ENCODE results near the gene PDE4D.

DNA sequence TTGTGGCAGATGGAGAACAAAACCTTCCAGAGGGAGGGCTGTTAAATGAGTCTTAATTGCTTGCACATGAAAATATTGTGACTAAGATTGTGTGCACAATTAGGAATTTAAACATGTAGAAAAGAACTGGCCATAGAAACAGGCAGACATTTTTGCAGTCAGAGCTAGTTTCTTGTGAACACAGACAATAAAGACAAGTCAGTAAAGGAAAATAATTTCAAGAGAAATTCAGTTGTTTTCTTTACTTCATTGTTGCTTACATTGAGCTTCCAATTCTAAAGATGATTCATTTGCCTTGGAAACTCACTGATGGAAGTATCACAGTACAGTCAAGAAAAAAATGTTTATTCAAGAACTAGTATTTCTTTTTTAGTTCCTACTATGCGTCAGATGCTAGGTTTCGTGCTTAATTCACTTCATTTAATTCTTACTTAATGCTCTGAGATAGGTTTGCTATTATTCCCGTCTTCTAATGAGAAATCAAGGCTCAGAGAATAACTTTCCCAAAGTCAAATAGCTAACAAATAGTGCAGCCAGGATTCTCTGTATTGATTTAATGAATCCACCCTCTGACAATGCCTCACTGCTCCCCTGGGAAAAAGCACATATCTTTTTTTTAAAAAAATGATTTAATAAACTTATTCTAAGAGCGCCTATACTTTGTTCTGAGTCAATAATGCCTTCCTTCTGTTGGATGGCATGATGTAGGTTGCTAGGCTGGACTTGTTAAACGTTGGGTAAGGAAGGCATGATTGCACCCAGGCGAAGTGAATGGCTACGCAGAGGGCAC is 729.3 kb downstream of the PDE4D start:
- TF ChIP-seq, protein P1, sequence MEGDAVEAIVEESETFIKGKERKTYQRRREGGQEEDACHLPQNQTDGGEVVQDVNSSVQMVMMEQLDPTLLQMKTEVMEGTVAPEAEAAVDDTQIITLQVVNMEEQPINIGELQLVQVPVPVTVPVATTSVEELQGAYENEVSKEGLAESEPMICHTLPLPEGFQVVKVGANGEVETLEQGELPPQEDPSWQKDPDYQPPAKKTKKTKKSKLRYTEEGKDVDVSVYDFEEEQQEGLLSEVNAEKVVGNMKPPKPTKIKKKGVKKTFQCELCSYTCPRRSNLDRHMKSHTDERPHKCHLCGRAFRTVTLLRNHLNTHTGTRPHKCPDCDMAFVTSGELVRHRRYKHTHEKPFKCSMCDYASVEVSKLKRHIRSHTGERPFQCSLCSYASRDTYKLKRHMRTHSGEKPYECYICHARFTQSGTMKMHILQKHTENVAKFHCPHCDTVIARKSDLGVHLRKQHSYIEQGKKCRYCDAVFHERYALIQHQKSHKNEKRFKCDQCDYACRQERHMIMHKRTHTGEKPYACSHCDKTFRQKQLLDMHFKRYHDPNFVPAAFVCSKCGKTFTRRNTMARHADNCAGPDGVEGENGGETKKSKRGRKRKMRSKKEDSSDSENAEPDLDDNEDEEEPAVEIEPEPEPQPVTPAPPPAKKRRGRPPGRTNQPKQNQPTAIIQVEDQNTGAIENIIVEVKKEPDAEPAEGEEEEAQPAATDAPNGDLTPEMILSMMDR (IDR thresholded peaks at IDR 0.05) = no peak
- no peak for TF ChIP-seq EZH2phosphoT487 (IDR thresholded peaks at IDR 0.05)

Measured in neural progenitor cell (in vitro differentiated cells).